CD4-positive, alpha-beta T cell treated with Interleukin-4 for 4 hours (primary cell): ENCODE measurements around the gene CAMSAP2.

Experiments used
- DNase-seq: peaks from one replicate; pipeline ENCODE4 v3.0.0-alpha.2; 2020

CAMSAP2 gene

DNA sequence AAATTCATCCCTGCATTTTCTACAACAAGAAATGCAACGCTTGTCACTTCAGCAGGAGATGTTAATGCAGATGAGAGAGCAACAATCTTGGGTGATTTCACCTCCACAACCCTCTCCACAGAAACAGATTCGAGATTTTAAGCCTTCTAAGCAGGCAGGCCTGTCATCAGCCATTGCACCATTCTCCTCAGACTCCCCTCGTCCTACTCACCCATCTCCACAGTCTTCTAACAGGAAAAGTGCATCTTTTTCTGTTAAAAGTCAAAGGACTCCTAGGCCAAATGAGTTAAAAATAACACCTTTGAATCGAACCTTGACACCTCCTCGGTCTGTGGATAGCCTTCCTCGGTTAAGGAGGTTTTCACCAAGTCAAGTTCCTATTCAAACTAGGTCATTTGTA, 110.7 kb downstream of the CAMSAP2 start:
- no peak for DNase-seq

- DNase-seq: no peak
These were observed 111.9 kb downstream of the CAMSAP2 start for GRCh38 chr1:200850554-200850953.

GRCh38 chr1:200856716-200857357, 118.1 kb downstream of the CAMSAP2 start:
- no peak for DNase-seq

DNA sequence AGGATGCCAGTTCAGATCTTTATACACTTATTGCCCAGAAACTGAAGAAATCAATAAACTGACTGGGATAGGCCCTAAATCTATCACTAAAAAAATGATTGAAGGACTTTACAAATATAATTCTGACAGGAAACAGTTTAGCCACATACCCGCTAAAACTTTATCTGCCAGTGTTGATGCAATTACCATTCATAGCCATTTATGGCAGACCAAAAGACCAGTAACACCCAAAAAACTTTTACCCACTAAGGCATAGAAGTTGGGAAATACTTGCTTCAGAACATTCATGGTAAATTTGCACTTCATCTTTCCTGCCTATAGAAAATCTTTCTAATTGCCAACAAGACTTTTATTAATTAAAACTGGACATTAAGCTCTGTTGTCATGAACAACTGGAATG, 119.1 kb downstream of the CAMSAP2 start:
- no peak for DNase-seq

DNA sequence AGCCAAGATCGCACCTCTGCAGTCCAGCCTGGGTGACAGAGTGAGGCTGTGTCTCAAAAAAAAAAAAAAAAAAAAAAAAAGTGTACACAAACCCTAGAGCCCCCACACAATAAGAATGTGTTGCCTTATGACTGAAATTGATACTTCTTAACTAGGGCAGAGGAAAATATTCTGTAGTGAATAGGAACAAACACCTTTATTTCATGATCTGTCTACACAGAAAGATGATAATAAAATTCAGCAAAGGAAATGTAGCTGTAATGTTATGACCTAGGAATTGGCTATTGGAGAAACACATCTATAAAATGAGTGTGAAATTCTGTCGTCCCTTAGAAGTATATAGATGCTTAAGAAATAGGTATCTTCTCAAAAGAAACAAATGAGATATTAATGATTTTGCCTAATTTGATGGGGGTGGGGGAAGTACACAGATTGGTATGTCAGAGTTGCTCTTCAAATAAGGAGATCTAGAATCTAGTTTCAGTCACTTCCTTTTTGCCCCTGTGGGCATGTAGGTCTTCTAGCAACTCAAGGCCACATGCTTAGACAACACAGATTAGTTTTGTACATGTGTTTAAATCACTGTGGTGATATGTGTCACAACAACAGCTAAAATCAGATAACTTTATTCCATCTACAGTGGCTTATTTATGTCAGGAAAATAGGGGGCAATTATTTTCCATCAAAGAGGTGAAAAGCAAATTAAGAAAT, 123.4 kb downstream of the CAMSAP2 start:
- DNase-seq: peak; percentile 56

GRCh38 chr1:200862713-200863415, 124.2 kb downstream of the CAMSAP2 start:
- peak; percentile 68 for DNase-seq

DNA sequence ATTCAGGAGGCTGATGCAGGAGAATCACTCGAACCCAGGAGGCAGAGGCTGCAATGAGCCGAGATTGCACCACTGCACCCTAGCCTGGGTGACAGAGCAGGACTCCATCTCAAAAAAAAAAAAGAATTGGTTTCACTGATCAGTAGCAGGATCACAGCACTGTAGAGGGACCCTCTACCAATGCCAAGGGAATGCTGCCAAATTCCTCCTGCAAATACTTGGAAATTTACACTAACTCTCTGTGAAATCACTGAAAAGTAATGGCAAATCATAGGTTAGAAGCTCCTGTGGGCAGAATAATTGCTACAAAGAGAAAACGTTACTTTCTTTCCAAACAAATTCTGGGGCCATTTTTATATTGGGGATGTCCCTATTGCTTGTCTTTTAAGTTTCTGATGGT, 127.4 kb downstream of the CAMSAP2 start:
- no peak for DNase-seq

GRCh38 chr1:200866521-200866920, 127.8 kb downstream of the CAMSAP2 start:
- DNase-seq: peak; percentile 46

DNA sequence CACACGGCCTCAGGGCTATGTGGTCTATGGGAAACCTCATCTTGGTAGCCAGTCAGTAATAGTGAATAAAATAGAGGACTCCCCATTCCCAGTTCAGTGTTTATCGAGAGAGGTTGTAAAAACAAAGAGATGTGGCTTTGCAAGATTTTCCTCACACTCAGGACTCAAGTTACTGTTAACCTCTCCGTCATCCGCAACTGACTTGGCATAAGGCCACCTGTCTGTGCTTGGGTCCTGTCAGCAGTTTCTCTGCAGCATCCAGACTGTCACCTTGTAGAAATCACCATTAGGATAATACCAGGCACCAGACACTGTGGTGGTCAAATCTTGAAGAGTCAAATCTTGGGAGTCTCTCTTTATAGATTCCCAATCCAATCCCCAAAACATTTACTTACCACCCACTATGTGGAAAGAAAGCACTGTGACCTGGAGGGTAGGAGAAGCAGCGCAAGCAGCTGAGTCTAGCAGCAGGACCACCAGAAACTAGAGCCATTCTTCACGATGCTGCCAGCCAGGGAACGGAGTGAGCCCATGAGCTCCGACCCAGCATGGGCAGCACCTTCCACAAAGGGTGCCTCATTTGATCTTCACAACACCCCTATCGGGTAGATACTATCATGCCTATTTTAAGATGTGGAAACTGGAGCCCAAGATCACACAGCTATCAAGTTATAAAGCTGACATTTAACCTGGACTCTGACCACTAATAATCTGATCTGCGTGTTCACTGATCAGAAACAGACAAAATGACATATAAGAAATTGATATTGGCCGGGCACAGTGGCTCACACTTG, 128.5 kb downstream of the CAMSAP2 start:
- no peak for DNase-seq

- no peak for DNase-seq
These were observed 130.7 kb downstream of the CAMSAP2 start for GRCh38 chr1:200869376-200869752.

- peak; percentile 38 for DNase-seq
These were observed 131.2 kb downstream of the CAMSAP2 start for GRCh38 chr1:200869753-200870391.

DNA sequence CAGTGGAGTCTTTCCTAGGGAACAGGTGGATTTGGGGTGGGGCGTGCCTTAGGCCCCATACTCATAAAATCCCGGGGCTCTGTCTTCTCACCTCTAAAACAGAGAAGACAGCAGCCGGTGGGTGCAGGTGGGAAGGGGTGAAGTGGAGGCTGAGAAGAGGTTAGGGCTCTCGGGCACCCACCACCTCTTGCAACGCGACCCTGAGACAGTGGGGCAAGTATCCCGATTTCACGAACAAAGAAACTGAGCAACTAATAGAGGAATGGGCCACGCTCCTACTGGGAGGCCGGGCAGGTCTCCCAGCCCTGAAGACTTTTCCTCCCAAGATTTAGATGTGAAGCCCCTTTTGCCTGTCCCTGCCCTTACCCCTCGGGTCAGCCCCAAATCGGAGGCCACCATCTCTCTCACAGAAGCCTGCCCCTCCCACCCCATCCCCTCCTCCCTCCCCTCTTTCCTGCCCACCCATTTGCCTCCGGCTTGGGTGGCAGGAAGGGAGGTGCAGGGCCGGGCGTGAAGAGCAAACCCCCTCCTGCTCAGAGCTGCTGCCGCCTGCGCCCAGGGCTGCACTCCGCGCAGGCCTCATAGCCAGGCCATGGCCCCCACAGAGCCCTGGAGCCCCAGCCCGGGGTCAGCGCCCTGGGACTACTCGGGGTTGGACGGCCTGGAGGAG, 133.9 kb downstream of the CAMSAP2 start, which contains the start of gene GPR25:
Gene GPR25, plus strand, starts transcription at position 536 of the 670 bp plus-strand sequence. Its CDS starts 57 bp downstream, at position 593.
- DNase-seq: no peak

GRCh38 chr1:200873116-200873670, 134.5 kb downstream of the CAMSAP2 start:
- DNase-seq: no peak

GRCh38 chr1:200873671-200874397, 135.1 kb downstream of the CAMSAP2 start:
- DNase-seq: no peak

DNA sequence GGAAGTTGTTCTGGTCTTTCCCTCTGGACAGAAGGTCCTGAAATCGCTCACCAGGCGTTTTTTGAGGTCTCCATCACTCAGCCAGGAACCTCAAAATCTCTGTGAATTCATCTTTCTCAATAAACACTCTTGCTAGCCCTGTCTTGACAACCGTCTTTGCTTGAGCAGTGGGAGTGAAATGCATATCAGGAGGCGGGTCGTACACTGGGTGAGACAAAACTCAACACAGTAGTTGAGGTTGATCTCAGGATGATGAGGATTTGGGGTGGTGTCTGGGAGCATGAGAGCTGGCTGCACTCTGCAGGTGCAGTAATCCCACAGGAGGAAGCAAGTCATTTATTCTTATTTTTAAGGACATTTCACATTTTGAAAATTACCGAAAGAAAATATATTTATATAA, 136.0 kb downstream of the CAMSAP2 start:
- no peak for DNase-seq

DNA sequence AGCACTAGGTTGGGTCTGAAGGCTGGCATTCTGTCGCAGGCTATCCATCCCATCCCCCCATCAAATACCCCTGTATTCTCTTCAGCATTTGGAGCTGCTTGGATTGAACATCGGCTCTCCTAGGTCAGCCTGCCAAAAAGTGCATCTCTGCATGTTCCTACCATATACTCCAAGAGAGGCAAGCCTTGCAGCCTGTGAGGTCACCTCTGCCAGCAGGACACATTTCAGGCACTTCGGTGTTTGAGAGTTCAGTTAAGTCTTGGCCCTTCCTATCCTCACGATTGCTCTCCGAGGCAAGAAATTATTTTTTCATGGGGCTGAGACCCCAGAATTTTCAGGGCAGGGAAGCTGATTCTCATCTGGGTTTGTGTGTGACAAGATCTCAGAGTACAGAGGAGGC, 136.7 kb downstream of the CAMSAP2 start:
- DNase-seq: no peak

- no peak for DNase-seq
These were observed 138.3 kb downstream of the CAMSAP2 start for GRCh38 chr1:200877010-200877409.

- peak; percentile 76 for DNase-seq
These were observed 139.3 kb downstream of the CAMSAP2 start for GRCh38 chr1:200877839-200878551.

- DNase-seq: peak; percentile 49
These were observed 141.5 kb downstream of the CAMSAP2 start for GRCh38 chr1:200880212-200880611.

DNA sequence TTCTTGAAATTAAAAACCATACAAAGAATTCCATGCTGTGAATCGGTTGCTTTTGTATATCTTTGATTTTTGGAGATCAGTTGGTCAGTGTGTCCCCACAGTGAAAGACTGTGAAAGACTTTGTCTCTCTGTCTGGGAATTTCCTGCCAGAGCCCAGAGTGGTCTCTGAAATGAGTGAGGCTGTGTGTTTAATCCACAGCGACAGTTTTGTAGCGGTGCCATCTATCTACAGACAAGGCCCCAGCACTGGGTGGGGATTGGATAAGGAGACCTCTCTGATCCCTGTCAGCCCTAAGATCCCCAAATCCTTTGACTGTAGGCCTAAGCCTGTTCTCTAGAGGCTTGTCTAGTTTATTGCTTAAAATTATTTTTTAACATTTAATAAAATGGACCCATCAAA, 144.4 kb downstream of the CAMSAP2 start:
- no peak for DNase-seq
